Liver (tissue), 3 donors: ENCODE measurements around the gene DUS3L.

Experiments
- CTCF ChIP-seq: fragments of 150-350 bp; IDR thresholded peaks from 2 replicates; pipeline ENCODE4 v1.5.1; 2017; ENCODE audit warnings: improper control_type of control experiment, low read depth, low read length; ENCODE audit not compliant: missing input control
- GABPA ChIP-seq, 2 donors: IDR thresholded peaks in 1 of 2; conservative IDR thresholded peaks in 1 of 2; 2 replicates each; pipeline ENCODE4 v1.6.1; 2016; ENCODE audit warnings: antibody characterized with exemption in 2 of 2, mild to moderate bottlenecking in 1 of 2, moderate library complexity in 1 of 2
- JUND ChIP-seq, 2 donors: IDR thresholded peaks; 2 replicates each; pipeline ENCODE4 v1.6.1; 2016; ENCODE audit warnings: antibody characterized with exemption in 2 of 2
- TAF1 ChIP-seq: conservative IDR thresholded peaks from 2 replicates; pipeline ENCODE4 v1.6.1; 2016; ENCODE audit warnings: antibody characterized with exemption, mild to moderate bottlenecking
- YY1 ChIP-seq: IDR thresholded peaks from 2 replicates; pipeline ENCODE4 v1.6.1; 2016; ENCODE audit warnings: antibody characterized with exemption, mild to moderate bottlenecking
- TF ChIP-seq, protein P1 (sequence below): IDR thresholded peaks from 2 replicates; pipeline ENCODE4 v1.6.1; 2016; ENCODE audit warnings: antibody characterized with exemption
- TF ChIP-seq, protein P2 (sequence below): IDR thresholded peaks from 2 replicates; pipeline ENCODE4 v1.6.1; 2016; ENCODE audit warnings: antibody characterized with exemption
- donor health status: healthy.
- donor health status: healthy.

GRCh38 chr19:5814123-5814851 is 23.3 kb upstream of the DUS3L start:
- no peak for TF ChIP-seq CTCF
- TF ChIP-seq YY1: no peak
- TF ChIP-seq JUND (IDR thresholded peaks at IDR 0.05): no peak
- TF ChIP-seq TAF1: no peak
- TF ChIP-seq, protein P1, sequence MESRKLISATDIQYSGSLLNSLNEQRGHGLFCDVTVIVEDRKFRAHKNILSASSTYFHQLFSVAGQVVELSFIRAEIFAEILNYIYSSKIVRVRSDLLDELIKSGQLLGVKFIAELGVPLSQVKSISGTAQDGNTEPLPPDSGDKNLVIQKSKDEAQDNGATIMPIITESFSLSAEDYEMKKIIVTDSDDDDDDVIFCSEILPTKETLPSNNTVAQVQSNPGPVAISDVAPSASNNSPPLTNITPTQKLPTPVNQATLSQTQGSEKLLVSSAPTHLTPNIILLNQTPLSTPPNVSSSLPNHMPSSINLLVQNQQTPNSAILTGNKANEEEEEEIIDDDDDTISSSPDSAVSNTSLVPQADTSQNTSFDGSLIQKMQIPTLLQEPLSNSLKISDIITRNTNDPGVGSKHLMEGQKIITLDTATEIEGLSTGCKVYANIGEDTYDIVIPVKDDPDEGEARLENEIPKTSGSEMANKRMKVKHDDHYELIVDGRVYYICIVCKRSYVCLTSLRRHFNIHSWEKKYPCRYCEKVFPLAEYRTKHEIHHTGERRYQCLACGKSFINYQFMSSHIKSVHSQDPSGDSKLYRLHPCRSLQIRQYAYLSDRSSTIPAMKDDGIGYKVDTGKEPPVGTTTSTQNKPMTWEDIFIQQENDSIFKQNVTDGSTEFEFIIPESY: no peak
- TF ChIP-seq, protein P2, sequence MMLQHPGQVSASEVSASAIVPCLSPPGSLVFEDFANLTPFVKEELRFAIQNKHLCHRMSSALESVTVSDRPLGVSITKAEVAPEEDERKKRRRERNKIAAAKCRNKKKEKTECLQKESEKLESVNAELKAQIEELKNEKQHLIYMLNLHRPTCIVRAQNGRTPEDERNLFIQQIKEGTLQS: no peak
- no peak for TF ChIP-seq GABPA (IDR thresholded peaks at IDR 0.05 in 1 of 2, conservative IDR thresholded peaks at IDR 0.05 in 1 of 2)
